SK-MEL-5 (cell line): ENCODE measurements around the gene PTPRM. TPM values are rescaled to one million over a fixed set of nuclear protein-coding genes. Genes with fewer than 3 reads are reported as not detected.
A peak's percentile ranks its signal among the peaks of the same experiment; 100 is the strongest.
"Not testable (repeated sequence)": the region's sequence is repeated elsewhere in the genome, so short reads cannot be mapped to it uniquely, and the experiment has no call there.

Experiments
- DNase-seq: peaks from one replicate; pipeline ENCODE4 v3.0.0-alpha.2; 2016; ENCODE audit warnings: low read depth, low spot score
- in situ Hi-C: cut with HindIII; loops from 2 replicates; pipeline ENCODE4 v1.10.0; 2016; ENCODE audit warnings: low sequenced_read_pairs, high pct_unique_total_duplicates, low pct_unique_long_range_greater_than_20kb
- total RNA-seq: library from RNA; depleted of rRNA; stranded (reverse); fragments of >200 nt; shearing (Covaris generic); gene quantifications from 2 replicates; pipeline ENCODE4 v1.2.3, GENCODE V29; 2014

PTPRM gene
- total RNA-seq, 1 experiment from 2014 or later, result 43.7 TPM

DNA sequence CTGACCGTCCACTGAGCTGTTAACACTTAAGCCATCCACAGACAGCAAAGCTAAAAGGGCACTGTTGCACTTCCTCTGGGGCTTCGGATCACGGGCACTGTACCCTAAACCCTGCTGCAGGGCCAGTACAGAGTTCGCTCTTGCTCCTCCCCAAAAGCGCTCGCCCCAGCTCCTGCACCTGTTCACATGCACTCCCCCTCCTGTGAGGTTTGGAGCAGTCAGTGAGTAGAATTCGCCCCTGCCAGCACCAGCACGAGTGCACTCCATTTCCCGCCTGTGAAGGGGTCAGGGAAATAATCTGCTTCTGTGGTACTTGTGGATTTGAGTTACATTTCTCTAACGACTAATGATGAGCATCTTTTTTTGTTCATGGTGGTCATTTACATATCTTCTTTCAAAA is 158.8 kb downstream of the PTPRM start:
- no peak for DNase-seq
- in situ Hi-C loops, result no loop called here

DNA sequence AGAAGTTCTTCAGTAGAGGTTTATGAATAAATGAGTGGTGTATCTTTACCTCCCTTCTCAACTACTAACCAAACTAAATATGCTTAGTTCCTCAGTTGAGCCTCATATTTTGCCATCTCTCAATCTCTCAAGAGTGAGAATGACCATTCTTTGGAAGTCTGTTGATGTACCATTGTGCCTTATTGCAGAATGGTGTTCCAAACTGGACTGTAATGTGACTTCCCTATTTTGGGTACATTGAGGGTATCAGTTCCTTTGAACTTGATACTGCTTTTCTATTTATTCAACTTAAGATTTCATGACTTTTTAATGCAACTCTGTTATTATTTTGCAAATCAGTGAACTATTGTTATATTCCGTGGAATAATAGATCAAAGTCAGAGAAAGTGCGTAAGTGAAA is 159.4 kb downstream of the PTPRM start:
- in situ Hi-C loops, result no loop called here
- no peak for DNase-seq

GRCh38 chr18:7727361-7728076 is 160.4 kb downstream of the PTPRM start:
- in situ Hi-C loops, result no loop called here
- no peak for DNase-seq

DNA sequence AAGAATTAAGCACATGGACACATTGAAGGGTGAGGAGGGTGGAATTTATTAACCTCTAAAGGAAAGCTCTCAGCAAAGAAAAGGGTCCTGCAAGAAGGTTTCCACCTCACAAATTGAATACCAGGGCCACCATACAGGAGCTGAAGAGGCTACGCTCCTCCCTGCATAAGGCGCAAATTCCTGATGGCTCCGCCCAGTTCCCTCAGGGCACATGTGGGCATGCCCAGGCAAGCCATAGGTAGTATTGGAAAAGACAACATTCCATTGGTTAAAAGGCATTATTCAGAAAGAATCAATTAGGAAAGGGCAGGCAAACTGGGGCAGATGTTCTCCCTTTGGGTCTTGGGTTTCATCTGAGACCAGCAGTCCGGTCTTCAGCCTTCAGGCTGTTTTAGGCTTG is 161.2 kb downstream of the PTPRM start:
- in situ Hi-C loops, result no loop called here
- DNase-seq, result no peak

- DNase-seq, result no peak
- in situ Hi-C loops, result no loop called here
Observed at GRCh38 chr18:7729868-7730267, 162.8 kb downstream of the PTPRM start.

- no peak for DNase-seq
- in situ Hi-C loops, result no loop called here
Observed at GRCh38 chr18:7730682-7731081, 163.6 kb downstream of the PTPRM start.

DNA sequence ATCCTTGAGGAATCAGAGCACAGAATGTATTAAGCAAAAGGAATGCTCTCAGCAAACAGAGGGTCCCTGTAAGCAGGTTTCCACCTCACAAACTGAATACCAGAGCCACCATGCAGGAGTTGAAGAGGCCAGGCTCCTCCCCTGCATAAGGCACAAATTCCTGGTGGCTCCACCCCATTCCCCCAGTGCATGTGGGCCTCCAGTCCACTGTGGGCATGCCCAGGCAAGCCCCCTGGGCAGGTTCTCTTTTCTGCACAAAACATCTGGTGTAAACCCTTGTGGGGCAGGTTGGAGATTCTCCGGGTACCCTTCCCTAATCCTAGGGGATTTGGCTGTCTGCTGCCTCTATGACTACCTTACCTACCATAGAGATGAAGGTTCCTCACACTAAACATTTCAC is 166.5 kb downstream of the PTPRM start:
- in situ Hi-C loops, result no loop called here
- no peak for DNase-seq

- in situ Hi-C loops, result no loop called here
- DNase-seq, result peak; percentile 32
Observed at GRCh38 chr18:7735196-7735595, 168.1 kb downstream of the PTPRM start.

DNA sequence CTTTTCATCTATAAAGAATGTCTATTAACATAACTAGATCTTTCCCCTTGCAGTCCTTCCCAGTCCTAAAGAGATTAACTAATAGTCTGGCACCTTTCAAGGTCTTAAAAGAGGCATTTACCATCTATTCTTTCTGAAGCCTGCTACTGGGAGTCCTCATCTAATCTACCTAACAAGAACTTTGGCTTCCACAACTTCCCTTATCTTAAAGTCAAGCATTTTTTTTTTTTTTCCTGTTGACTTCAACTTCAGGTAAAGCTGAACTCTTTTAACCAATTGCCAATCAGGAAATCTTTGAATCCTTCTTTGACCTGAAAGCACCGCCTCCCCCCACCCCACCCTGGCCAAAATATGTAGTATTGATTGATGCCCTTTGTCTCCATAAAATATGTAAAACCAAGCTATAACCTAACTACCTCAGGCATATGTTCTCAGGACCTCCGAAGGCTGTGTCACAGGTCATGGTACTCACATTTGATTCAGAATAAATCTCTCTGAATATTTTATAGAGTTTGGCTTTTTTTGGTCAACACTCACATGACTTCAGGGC is 168.6 kb downstream of the PTPRM start:
- no peak for DNase-seq
- in situ Hi-C loops, result no loop called here

DNA sequence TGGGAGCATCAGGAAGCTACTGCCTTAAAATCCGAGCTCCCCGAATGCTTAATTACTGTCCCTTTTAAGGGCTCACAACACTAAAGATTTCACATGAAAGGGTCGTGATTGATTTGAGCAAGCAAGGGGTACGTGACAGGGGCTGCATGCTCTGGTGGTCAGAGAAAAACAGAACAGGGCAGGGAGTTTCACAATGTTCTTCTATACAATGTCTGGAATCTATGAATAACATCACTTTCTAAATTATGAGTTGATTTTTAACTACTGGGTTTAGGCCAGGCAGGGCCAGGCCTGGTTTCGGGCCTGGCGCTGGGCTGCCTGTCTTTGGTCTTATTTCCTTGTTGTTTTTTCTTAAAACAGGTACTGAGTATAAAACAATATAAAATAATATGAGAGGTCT is 169.4 kb downstream of the PTPRM start:
- in situ Hi-C loops, DNase-seq: not testable (repeated sequence)

DNA sequence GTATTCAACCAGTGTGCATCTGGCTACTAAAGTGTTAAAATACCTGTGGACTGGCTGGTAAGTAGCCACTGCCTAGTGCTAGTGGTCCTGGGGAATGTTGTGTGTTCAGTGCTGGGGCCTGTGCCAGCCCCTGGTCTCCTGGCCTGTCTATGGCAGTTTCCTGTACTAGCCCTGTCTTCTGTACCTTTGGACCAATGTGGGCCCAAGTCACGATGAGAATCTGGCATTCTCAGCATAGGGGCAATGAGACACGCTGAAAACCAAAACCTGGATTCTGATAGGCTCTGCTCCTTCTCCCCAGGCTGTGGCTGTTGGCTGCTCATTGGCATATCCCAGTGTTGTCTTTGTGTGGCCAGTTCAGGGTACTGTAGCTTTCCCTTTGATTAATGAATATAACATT is 170.4 kb downstream of the PTPRM start:
- in situ Hi-C loops, result no loop called here
- peak; percentile 11 for DNase-seq

- in situ Hi-C loops, result no loop called here
- DNase-seq, result no peak
Observed at GRCh38 chr18:7740821-7741220, 173.7 kb downstream of the PTPRM start.

- in situ Hi-C loops, result no loop called here
- no peak for DNase-seq
Observed at GRCh38 chr18:7741640-7742039, 174.5 kb downstream of the PTPRM start.

DNA sequence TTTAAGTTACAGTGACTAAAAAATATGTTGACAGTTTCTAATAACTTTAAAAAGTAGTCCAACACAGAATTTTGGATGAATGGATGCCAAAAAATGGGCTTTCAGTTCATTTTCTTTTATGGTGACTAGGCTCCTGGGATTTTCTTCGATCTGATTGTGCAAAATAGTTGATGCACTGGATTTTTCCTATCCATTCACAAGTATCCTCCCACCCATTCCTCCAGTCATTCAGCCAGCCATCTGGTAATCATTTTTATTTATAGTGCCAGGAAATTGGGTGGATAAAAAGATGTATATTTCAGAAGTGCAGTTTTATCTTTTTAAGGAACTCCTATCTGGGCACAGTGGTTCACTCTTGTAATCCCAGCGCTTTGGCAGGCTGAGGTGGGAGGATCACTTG is 175.1 kb downstream of the PTPRM start:
- in situ Hi-C loops, result no loop called here
- no peak for DNase-seq

GRCh38 chr18:7743256-7743655 is 176.1 kb downstream of the PTPRM start:
- DNase-seq, result no peak

GRCh38 chr18:7746106-7746505 is 179.0 kb downstream of the PTPRM start:
- in situ Hi-C loops, result no loop called here

More at GRCh38 chr18:7743256-7743655, 176.1 kb downstream of the PTPRM start:
- in situ Hi-C loops, result no loop called here

DNA sequence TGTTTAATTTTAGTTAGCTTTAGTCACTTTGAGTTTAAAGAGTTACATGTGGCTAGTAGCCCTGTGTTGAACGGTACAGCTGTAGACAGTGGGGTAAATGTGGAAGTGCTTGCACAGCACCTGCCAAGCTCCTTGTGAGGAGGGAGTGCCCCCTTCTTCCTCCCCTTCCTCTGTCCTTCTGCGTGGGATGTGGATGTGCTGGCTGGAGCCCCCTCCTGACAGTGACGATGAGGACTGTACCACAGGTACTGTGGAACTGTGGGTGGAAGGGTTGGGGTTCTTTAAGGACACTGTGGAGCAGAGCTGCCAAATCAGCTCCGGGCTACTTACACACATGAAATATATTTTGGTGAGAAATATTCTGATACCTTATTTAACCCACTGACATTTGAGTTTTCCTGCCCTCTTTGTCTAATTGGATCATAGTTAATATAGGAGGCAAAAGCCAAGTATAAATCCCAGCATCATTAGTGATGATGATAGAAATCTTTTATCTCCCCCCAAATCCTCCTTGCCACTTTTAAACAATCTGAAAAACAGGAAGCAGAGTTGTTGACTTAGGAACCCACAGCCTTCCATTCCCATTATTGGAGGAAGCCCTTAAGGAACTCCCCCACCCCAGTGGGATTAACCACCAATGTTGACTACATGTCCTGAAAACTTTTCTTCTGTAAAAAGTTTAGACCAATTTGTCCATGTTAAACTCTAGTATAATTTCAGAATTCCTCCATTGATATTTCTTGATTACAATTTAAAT is 181.3 kb downstream of the PTPRM start:
- in situ Hi-C loops, result no loop called here
- DNase-seq, result no peak

More at GRCh38 chr18:7746106-7746505, 179.0 kb downstream of the PTPRM start:
- DNase-seq, result no peak

DNA sequence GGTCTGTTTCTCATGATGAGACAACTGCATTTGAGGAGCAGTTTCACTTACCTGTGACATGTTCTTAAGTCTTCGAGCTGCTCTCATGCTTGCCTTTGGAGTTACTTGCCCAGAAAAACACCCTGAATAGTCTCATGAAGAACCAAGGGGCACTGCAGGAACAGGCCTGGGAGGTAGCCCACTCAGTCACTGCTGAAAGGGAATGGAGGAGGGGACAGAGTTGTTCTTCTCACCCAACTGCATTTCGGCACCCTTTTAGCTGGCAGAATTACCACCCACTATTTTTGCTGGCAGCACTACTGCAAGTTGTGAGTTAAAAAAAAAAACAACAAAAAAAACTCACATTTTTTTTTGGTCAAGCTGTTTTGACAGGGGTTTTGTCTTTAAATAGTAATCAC is 181.9 kb downstream of the PTPRM start:
- no peak for DNase-seq
- in situ Hi-C loops, result no loop called here

- no peak for DNase-seq
- in situ Hi-C loops, result no loop called here
Observed at GRCh38 chr18:7749510-7749981, 182.4 kb downstream of the PTPRM start.
